ENCODE data around the gene GPR15LG. TPM values are rescaled to one million over a fixed set of nuclear protein-coding genes. Genes with fewer than 3 reads are reported as not detected.

The GPR15LG gene
- total and polyA plus RNA-seq, 9 donors, result 0.31 to 3.6 TPM; not detected in 7

DNA sequence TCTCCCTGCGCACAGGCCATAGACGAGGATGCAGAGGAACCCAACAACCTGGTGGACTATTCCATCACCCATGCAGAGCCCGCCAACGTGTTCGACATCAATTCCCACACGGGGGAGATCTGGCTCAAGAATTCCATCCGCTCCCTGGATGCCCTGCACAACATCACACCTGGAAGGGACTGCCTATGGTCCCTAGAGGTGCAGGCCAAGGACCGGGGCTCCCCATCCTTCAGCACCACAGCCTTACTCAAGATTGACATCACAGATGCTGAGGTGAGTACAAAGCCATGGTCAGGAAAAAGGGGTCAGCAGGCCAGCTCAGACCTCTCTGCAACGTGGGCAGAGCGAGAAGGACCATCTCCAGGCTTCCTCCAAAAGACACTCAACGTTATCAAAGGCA lies 39.5 kb downstream of the GPR15LG start:
- H3K27ac ChIP-seq, result no peak overlapping the region
- no peaks in the 10 kb centered on the region for H3K27me3 ChIP-seq
- H3K4me3 ChIP-seq, result no peak overlapping the region
- DNase-seq, result no peak
- H3K36me3 ChIP-seq, result no peaks in the 10 kb centered on the region
- TF ChIP-seq EP300 (IDR thresholded peaks at IDR 0.05) (no peak), CTCF (IDR thresholded peaks at IDR 0.05) (no peak), POLR2A (IDR thresholded peaks at IDR 0.05) (no peak)
- no peaks in the 10 kb centered on the region for H3K4me1 ChIP-seq (ENCODE audit: insufficient read depth)
- intact Hi-C loops (cut with DNase I), result no loop called here
- 85 to 88% (median 87%) methylated on average over 11 of the region's 11 CpGs for WGBS, 3 donors
- H3K9me3 ChIP-seq, result no peaks in the 10 kb centered on the region

GRCh38 chr10:84214046-84214572 lies 40.5 kb downstream of the GPR15LG start:
- Histone ChIP-seq H3K27me3 (no peaks in the 10 kb centered on the region), H3K4me1 (ENCODE audit: insufficient read depth) (no peaks in the 10 kb centered on the region), H3K9me3 (no peaks in the 10 kb centered on the region), H3K4me3 (no peak overlapping the region), H3K36me3 (no peaks in the 10 kb centered on the region), H3K27ac (no peak overlapping the region)
- DNase-seq, result no peak
- TF ChIP-seq EP300 (IDR thresholded peaks at IDR 0.05), result no peak
- no peak for TF ChIP-seq POLR2A (IDR thresholded peaks at IDR 0.05)
- no peak for TF ChIP-seq CTCF (IDR thresholded peaks at IDR 0.05)
- 60 to 81% (median 60%) methylated on average over 25 of the region's 25 CpGs for WGBS, 3 donors
- intact Hi-C loops (cut with DNase I), result no loop called here

GRCh38 chr10:84214612-84215235 lies 41.1 kb downstream of the GPR15LG start:
- H3K27ac ChIP-seq, result no peak overlapping the region
- intact Hi-C loops (cut with DNase I), result no loop called here
- H3K4me3 ChIP-seq, result no peak overlapping the region
- no peaks in the 10 kb centered on the region for H3K27me3 ChIP-seq
- 44 to 57% (median 51%) methylated on average over 12 of the region's 12 CpGs for WGBS, 3 donors
- H3K9me3 ChIP-seq, result no peaks in the 10 kb centered on the region
- no peaks in the 10 kb centered on the region for H3K4me1 ChIP-seq (ENCODE audit: insufficient read depth)
- no peak for DNase-seq
- TF ChIP-seq POLR2A (IDR thresholded peaks at IDR 0.05), result no peak
- no peak for TF ChIP-seq CTCF (IDR thresholded peaks at IDR 0.05)
- TF ChIP-seq EP300 (IDR thresholded peaks at IDR 0.05), result no peak
- no peaks in the 10 kb centered on the region for H3K36me3 ChIP-seq

DNA sequence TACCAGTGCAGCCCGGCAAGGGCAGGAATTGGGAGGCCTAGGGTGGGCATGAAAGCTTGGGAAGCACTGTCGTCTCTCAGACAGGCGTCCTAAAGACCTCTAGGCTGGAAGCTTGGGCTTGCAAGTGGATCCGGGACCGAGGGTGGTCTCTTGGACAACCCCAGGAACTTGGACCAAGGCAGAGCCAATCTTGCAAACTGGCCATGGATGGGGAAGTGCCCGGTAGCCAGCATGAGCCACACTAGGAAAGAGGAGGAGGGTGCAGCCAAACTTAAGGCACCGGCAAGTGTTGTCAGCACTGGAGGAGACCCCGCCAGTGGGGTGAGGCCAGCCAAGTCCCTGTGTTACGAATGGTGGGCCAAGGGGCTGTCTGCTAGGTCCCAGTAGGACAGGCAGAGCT lies 43.2 kb downstream of the GPR15LG start:
- TF ChIP-seq CTCF (IDR thresholded peaks at IDR 0.05), result no peak
- no peaks in the 10 kb centered on the region for H3K27me3 ChIP-seq
- no peak for DNase-seq
- no peaks in the 10 kb centered on the region for H3K4me1 ChIP-seq (ENCODE audit: insufficient read depth)
- no peaks in the 10 kb centered on the region for H3K36me3 ChIP-seq
- intact Hi-C loops (cut with DNase I), result no loop called here
- no peaks in the 10 kb centered on the region for H3K9me3 ChIP-seq
- no peak overlapping the region for H3K27ac ChIP-seq
- WGBS, 3 donors, result 76 to 86% (median 86%) methylated on average over 9 of the region's 9 CpGs
- no peak overlapping the region for H3K4me3 ChIP-seq
